NCI-H1417 treated with DMSO at 0.1 percent for 48 hours (cell line): ENCODE data around the gene CA12.
"Not testable (repeated sequence)": the region's sequence is repeated elsewhere in the genome, so short reads cannot be mapped to it uniquely, and the experiment has no call there.

ENCODE experiments used
- DNase-seq: peaks from one replicate; lab custom pipeline; 2025; lab: John Stamatoyannopoulos, UW

The CA12 gene

GRCh38 chr15:63381301-63382204 lies at the start of gene CA12:
TSS of gene CA12 (minus strand) at chr15:63381846. CDS start at chr15:63381720, 126 bp downstream.
- DNase-seq, result no peak

GRCh38 chr15:63430766-63431451 lies 49.3 kb upstream of the CA12 start:
- no peak for DNase-seq

GRCh38 chr15:63426552-63426951 lies 44.9 kb upstream of the CA12 start:
- DNase-seq, result no peak

- DNase-seq, result no peak
These were observed 43.9 kb upstream of the CA12 start for GRCh38 chr15:63425426-63425985.

GRCh38 chr15:63422891-63423590 lies 41.4 kb upstream of the CA12 start:
- no peak for DNase-seq

GRCh38 chr15:63421433-63421832 lies 39.8 kb upstream of the CA12 start:
- no peak for DNase-seq

GRCh38 chr15:63420333-63420747 lies 38.7 kb upstream of the CA12 start:
- DNase-seq, result no peak

GRCh38 chr15:63418811-63419210 lies 37.2 kb upstream of the CA12 start:
- no peak for DNase-seq

GRCh38 chr15:63417721-63418120 lies 36.1 kb upstream of the CA12 start:
- DNase-seq, result no peak

- not testable (repeated sequence) for DNase-seq
These were observed 35.6 kb upstream of the CA12 start for GRCh38 chr15:63417274-63417673.

GRCh38 chr15:63414474-63415120 lies 33.0 kb upstream of the CA12 start:
- no peak for DNase-seq

GRCh38 chr15:63412551-63412950 lies 30.9 kb upstream of the CA12 start:
- no peak for DNase-seq

- no peak for DNase-seq
These were observed 30.2 kb upstream of the CA12 start for GRCh38 chr15:63411866-63412265.

- no peak for DNase-seq
These were observed 27.5 kb upstream of the CA12 start for GRCh38 chr15:63409179-63409578.

- no peak for DNase-seq
These were observed 26.9 kb upstream of the CA12 start for GRCh38 chr15:63408524-63408923.

GRCh38 chr15:63407612-63408011 lies 26.0 kb upstream of the CA12 start:
- DNase-seq, result no peak

GRCh38 chr15:63405683-63406390 lies 24.2 kb upstream of the CA12 start:
- no peak for DNase-seq

- no peak for DNase-seq
These were observed 23.5 kb upstream of the CA12 start for GRCh38 chr15:63405159-63405558.

- no peak for DNase-seq
These were observed 21.8 kb upstream of the CA12 start for GRCh38 chr15:63403254-63403945.

- no peak for DNase-seq
These were observed 21.0 kb upstream of the CA12 start for GRCh38 chr15:63402498-63403253.
